Middle frontal gyrus (tissue), 1 donor: ENCODE data around the gene E4F1.
"Not testable (repeated sequence)": the region's sequence is repeated elsewhere in the genome, so short reads cannot be mapped to it uniquely, and the experiment has no call there.

ENCODE experiments used
- DNase-seq: peaks from one replicate; pipeline ENCODE4 v3.0.0-alpha.2; 2015; ENCODE audit warnings: low spot score; ENCODE audit errors: extremely low spot score

E4F1 gene

DNA sequence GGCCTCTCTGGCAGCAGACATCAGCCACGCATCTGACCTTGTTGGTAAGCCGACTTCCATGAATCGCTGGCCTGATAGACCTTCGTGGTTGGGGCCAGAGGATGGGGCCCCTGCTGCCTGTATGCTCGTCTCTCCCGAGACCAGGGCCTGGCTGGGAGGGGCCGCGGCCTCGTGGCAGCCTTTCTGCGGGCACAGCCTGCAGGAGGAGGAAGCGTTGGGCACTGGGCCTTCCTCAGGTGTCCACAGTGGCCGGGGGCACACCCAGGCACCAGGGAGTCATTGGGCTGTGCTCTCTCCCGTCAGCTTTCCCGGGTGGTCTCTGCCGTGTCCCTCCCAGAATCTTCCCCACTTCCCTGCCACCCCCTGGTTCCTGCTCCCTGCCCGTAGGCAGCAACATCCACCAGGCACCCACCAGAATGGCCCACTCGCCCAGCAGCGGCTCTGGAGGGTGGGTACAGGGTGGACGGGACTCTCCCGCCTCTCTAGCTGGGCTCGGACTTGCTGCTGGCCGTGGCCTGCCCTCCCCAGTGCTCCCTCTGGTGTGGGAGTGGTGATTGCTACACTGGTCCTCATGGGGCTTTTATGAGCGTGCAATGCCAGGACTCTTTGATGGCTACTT is 6.3 kb downstream of the E4F1 start:
- no peak for DNase-seq

DNA sequence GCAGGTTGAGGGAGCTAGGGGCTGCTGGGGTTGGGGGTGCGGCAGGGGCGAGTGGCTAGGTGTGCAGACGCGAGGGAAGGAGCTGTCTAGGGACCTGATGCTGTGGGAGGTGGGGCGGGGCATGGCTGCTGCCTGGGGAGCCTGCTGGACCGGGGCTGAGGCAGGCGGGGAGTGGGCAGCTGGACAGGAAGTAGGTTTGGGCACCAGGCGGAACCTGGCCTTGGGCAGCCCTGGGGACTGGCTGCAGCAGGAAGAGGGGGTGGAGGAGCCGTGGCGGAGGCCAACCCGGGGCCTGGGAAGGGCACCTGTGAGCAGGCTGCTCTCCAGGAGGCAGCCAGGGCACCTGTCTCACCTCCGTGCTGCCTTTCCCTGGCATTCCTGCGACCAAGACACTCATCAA is 7.0 kb downstream of the E4F1 start:
- DNase-seq, result no peak

DNA sequence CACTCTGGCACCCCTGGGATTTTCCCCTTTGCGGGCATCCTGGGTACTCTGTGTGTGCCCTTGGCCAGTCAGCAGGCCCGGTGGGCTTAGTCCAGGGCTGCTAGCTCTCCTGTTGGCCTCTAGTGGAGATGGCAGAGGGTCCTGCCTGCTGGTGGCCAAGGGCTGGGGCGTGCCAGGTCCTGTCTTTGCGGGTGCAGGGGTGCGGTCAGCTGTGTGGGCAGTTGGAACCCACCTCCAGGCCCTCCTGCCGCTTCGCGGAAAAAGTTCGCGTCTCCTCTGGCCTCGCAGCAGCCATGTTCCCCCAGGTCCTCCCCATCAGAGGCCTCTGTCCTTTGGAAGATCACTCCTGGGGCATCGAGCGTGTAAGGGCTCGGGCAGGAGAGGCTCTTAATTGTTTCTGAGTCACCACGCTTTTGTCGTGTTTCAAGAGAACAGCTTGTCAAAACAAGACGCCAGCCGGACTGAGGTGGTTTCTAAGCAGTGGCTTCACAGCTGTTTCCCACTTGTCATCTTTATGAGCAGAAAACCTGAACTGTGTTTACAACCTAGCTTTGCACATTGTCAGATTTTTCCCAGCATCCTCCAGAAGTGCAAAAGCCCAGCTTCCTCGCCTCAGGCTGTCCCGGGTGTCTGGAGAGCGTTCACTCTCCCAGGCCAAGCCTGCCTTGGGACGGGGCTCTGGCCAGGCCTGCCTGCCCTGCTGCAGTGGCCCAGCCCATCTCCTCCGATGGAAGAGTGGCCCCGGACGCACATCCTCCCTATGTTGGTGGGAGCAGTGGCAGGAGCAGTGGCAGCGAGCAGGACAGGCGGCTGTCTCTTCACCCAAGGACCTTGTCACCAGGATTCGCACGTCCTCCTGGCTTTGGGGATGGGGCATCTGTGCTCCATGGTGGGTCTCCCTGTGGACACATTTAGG is 7.9 kb downstream of the E4F1 start:
- no peak for DNase-seq

DNA sequence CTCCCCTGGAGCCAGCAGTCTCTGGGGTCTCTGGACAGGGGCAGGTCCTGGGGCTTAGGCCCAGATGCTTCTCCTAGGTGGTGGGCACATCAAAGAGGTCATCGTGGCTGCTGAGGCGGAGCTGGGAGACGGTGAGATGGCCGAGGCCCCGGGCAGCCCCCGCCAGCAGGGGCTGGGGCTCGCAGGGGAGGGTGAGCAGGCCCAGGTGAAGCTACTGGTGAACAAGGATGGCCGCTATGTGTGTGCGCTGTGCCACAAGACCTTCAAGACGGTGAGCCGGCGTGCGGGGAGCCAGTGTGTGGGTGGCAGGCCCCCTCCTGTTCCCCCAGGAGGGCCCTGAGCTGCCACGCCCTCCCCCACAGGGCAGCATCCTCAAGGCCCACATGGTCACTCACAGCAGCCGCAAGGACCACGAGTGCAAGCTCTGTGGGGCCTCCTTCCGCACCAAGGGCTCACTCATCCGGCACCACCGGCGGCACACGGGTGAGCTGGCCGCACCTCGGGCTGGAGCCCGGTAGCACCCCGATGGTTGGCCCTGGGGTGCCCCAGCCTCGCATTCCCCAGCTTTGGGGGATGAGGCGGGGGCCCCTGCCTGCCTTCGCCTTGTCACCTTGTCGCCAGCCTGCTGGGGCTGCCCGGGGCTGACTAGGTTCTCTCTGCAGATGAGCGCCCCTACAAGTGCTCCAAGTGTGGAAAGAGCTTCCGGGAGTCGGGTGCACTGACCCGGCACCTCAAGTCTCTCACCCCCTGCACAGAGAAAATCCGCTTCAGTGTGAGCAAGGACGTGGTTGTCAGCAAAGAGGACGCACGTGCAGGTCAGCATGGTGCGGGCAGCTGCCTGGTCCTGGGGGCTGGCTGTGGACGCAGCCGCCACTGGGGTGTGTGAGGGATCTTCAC is 9.0 kb downstream of the E4F1 start:
- DNase-seq, result no peak

DNA sequence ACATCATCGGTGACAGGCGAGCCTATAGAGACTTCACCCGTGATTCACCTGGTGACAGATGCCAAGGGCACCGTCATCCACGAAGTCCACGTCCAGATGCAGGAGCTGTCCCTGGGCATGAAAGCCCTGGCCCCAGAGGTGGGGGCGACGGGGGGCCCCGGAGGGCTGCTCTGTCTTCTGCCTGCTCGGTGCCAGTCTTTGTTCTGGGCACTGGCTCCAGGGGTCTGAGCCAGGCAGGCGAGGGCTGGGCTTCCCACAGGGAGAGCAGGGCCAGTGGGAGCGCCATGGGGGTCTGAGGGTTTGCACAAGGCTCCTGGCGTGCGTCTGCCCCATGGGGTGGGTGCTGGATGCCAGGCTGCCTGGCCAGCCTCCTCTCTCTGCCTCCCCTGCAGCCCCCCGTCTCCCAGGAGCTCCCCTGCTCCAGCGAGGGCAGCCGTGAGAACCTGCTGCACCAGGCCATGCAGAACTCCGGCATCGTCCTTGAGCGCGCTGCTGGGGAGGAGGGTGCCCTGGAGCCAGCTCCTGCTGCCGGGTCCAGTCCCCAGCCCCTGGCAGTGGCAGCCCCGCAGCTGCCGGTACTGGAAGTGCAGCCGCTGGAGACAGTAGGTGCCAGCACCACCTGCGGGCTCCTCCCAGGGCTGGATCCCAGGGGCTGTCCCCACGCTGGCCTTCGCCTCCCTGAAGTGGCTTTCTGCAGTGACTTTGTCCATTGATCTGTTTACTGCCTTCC is 9.8 kb downstream of the E4F1 start:
- no peak for DNase-seq

DNA sequence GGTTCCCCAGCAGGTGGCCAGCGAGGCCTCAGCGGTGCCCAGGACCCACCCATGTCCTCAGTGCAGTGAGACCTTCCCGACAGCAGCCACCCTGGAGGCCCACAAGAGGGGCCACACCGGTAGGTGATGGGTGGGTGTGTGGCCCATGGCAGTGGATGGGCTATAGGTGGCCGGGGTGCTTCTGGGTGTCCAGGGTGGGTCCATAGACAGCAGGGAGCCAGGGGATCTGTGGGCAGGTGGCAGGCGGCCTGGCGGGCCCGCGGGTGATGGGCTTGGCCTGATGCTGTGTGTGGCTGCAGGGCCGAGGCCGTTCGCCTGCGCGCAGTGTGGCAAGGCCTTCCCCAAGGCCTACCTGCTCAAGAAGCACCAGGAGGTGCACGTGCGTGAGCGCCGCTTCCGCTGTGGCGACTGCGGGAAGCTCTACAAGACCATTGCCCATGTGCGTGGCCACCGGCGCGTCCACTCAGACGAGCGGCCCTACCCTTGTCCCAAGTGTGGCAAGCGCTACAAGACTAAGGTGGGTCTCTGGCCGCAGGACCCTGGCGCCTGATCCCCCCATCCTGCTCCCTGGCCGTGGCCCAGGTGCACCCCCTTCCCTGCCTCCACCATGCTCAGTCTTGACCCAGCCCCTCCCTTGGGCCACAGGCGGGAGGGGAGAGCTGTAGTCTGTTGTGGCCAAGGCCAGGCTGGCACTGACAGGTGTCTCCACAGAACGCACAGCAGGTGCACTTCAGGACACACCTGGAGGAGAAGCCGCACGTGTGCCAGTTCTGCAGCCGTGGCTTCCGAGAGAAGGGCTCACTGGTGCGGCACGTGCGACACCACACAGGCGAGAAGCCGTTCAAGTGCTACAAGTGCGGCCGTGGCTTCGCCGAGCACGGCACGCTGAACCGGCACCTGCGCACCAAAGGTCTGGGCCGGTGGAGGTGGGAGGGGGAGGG is 10.8 kb downstream of the E4F1 start:
- DNase-seq, result no peak

DNA sequence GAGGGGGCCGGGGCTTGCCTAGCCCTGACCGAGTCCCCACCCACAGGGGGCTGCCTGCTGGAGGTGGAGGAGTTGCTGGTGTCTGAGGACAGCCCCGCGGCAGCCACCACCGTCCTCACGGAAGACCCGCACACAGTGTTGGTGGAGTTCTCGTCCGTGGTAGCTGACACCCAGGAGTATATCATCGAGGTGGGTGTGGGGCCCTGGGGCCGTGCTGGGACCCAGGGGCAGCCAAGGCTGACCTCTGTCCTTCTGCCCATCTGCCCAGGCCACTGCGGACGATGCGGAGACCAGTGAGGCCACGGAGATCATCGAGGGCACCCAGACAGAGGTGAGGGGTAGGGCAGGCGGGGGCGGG is 11.4 kb downstream of the E4F1 start:
- DNase-seq, result no peak

DNA sequence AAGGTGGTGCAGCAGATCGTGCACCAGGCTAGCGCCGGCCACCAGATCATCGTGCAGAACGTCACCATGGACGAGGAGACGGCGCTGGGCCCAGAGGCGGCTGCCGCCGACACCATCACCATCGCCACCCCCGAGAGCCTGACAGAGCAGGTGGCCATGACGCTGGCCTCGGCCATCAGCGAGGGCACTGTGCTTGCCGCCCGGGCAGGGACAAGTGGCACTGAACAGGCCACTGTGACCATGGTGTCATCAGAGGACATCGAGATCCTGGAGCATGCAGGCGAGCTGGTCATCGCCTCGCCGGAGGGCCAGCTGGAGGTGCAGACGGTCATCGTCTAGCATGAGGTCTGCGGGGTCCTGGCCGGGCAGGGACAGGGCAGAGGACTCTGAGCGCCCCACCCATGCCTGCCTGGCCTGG is 11.9 kb downstream of the E4F1 start:
- DNase-seq, result no peak

DNA sequence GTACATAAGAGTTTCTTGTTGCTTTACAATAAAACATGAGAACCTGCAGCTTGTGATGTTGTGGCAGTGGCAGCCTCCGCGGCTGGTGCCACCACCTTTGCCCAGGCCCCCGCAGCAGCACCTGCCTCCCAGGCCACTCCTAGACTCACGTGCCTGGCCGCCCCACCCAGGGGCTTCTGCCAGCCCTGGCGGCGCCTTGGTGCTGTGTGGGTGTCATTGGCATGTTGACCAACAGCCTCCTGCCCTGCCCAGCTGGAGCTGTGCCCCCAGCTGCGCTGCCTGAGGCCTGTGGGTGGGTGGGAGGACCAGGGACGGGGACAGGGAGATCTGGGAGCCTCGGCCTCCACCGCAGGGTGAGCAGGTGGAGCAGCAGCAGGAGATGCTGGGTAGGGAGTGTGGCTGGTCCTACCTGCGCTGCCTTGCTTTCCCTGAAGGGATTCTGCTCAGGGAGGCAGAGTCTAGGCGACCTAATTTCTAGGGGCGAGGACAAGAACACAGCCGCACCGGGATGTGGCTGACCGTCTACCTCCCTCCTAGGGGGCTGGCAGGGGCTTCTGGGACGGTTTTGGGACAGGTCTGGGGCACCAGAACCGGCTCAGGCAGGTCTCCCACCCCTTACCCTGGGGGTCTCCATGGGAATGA is 12.4 kb downstream of the E4F1 start:
- DNase-seq, result no peak

DNA sequence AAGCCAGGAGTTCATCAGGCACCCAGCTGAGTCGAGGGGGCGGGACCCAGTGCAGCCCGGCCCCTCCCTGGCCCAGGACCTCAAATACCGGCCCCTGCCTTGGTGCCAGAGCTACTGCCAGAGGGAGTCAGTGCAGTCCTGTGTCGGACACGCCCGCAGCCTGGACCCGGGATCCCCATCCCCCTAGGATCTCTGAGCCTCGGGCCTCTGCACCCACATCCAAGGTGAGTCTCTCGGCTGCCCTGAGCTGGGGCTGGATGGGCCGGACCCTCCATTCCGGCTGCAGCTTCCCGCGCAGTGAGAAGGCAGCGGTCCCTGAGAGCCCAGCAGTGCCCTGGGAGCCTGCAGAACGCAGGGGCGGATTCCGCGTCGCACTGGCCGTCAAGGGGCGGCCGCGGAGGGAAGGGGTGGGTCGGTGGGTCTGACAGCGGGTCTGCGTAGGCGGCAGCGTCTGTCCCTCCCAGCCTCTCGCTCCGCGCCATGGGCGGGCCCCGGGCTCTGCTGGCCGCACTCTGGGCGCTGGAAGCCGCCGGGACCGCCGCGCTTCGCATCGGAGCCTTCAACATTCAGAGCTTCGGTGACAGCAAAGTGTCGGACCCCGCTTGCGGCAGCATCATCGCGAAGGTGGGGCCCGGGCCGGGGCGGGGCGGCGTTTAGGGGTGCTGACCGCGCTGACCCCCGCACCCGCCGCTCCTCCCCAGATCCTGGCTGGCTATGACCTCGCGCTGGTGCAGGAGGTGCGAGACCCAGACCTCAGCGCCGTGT is 13.1 kb downstream of the E4F1 start, which contains the start of gene DNASE1L2:
TSS of gene DNASE1L2 (plus strand) at position 108 of the 765 bp plus-strand sequence. CDS start at position 481, 373 bp downstream.
- no peak for DNase-seq

DNA sequence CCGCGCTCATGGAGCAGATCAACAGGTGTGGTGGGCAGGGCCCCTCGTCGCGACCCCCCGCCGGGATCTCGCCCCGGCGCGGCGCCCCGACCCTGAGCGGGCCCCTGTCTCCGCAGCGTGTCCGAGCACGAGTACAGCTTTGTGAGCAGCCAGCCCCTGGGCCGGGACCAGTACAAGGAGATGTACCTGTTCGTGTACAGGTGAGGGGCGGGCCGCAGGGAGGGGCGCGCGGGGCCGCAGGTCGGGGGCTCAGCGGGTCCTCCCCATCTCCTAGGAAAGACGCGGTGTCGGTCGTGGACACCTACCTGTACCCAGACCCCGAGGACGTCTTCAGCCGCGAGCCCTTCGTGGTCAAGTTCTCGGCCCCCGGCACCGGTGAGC is 13.7 kb downstream of the E4F1 start:
- no peak for DNase-seq

DNA sequence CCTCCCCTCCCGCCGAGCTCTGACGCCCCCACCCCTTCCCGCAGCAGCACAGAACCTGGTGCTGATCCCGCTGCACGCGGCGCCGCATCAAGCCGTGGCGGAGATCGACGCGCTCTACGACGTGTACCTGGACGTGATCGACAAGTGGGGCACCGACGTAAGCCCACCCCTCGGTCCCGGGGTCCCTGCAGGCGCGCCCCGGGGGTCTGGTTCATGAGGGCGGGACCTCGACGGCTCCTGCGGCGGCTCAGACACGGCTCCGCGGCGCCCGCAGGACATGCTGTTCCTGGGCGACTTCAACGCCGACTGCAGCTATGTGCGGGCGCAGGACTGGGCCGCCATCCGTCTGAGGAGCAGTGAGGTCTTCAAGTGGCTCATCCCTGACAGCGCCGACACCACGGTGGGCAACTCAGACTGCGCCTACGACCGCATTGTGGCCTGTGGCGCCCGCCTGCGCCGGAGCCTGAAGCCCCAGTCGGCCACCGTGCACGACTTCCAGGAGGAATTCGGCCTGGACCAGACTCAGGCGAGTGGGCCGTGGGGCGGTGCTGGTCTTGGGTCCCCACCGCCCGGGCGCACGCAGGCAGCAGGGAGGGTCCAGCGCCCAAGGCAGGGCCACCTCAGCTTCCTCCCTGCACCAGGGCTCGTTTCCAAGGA is 14.2 kb downstream of the E4F1 start:
- no peak for DNase-seq

DNA sequence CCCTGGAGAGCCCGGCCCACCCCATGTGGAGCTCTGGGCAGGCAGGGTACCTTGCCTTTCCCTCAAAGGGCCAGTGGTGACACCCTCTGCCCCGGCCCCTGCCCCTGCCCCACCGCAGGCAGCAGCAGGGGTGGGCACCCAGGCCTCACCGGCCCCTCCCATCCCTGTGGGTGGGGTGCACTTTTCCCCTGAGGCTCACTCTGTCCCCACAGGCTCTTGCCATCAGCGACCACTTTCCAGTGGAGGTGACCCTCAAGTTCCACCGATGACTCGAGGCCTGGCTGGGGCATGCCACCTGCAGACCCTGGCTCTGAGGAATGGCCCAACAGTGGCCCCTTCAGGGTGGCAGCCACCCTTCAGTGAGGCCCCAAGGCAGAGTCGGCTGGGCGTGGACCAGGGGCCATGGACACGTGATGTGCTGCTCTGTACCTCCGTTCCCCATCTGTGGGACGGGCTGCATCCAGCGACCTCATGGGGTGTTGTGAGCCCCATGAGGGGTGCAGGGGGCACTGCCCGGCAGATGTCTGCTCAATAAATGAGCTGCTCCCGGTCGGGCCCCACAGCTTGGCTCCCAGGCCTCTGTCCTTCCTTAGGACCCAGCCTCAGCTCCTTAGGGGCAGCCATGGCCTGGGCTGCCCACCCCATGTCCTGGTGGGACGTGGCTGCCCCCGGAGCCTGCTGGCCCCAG is 14.9 kb downstream of the E4F1 start:
- DNase-seq, result no peak

DNA sequence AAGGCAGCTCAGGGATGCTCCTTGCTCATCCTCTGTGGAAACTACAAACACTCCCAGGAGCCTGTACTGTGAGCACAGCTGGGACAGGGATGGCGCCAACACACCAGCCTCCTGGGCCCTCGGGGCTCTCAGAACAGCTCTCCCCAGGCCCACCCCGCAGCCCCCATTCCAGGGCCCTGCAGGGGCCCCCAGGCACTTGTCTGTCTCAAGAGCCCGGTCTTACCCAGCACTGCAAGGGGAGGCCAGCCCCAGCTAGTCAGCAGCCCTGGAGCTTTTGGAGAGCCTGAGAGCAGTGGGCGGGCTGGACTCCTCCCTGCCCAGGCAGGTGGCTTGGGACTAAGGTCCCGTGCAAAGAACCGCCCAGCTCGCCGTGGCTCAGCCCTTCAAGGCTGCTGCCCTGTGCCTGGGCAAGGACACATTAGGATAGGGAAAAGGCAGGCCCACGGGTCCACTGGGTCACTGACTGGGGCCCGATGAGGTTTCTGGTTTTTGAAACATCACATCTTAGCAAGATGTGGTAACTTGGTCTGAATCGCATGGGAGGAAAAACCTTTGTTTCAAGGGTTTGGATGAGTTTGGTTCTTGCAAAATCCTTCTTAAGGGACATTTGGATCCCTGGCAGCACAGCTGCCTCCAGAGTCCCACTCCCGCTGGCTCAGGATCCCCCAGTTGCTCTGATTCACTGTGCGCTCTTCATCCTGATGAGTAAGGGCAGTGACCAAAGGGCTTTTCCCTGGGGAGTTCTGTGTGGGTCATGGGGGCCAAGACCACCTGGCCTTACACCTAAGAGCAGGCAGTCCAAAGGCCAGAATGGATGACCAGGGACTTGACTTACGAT is 15.7 kb downstream of the E4F1 start:
- DNase-seq, result no peak

DNA sequence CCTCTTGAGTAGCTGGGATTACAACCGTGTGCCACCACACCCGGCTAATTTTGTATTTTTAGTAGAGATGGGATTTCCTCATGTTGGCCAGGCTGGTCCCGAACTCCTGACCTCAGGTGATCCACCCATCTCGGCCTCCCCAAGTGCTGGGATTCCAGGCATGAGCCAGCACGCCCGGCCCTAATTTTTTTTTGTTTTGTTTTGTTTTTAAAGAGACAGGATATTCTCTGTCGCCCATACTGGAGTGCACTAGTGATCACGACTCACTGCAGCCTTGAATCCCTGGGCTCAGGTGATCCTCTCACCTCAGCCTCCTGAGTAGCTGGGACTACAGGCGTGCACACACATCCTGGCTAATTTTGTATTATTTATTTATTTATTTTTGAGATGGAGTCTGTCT is 16.9 kb downstream of the E4F1 start:
- not testable (repeated sequence) for DNase-seq

DNA sequence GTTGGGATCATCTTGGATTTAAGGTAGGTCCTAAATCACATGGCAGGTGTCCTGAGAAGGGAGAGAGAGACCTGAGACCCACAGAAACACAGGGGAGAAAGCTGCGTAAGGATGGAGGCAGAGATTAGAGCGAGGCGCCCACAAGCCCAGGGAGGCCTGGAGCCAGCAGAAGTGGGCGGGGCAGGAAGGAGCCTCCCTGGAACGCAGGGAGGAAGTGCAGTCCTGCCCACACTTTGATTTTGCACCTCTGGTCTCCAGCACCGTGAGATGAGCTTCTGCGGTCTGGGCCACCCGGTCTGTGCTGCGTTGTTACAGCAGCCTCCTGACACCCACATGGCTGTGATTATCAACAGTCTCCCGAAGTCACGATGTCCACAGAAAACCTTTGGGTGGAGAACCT is 19.2 kb downstream of the E4F1 start:
- DNase-seq, result no peak

DNA sequence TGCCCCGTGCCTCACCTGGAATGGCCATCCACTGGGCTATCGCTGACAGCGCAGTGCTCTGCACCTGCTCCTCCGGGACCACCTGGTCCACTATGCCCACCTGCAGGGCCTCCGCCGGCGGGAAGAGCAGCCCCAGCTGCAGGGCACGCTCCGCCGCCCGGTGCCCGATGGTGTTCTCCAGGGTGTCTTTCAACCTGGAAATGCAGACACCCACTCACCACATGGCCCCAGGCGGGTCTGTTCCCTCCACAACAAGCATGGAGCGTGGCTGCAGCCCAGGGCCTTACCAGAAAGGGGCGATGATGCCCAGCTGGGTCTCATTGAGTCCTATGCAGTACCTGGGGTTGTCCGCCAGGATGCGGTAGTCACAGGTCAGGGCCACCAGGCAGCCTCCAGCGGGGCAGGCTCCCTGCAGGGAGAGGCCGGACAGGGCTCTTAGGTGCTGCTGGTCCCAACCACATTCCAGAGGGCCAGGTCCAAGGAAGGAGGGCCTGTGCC is 19.7 kb downstream of the E4F1 start:
- no peak for DNase-seq
